GM12873 (cell line): ENCODE measurements around the gene TP53.

Experiments
- CTCF ChIP-seq: IDR thresholded peaks from 2 replicates; pipeline ENCODE4 v1.5.1; 2012; ENCODE audit warnings: low read depth, mild to moderate bottlenecking, moderate library complexity, low read length, control low read depth; ENCODE audit not compliant: insufficient read depth; ENCODE audit errors: missing control alignments

The TP53 gene

GRCh38 chr17:7623661-7624060 is 63.6 kb downstream of the TP53 start:
- TF ChIP-seq CTCF: no peak

- no peak for TF ChIP-seq CTCF
Observed at GRCh38 chr17:7620835-7621234, 66.5 kb downstream of the TP53 start.

GRCh38 chr17:7618608-7619007 is 68.7 kb downstream of the TP53 start:
- TF ChIP-seq CTCF: no peak
